ENCODE measurements around the gene KCND3. TPM values are rescaled to one million over a fixed set of nuclear protein-coding genes. Genes with fewer than 3 reads are reported as not detected.

The KCND3 gene
- total RNA-seq, 4 donors from 2014 or later = 1.4 to 3.5 (median 3.0) TPM

DNA sequence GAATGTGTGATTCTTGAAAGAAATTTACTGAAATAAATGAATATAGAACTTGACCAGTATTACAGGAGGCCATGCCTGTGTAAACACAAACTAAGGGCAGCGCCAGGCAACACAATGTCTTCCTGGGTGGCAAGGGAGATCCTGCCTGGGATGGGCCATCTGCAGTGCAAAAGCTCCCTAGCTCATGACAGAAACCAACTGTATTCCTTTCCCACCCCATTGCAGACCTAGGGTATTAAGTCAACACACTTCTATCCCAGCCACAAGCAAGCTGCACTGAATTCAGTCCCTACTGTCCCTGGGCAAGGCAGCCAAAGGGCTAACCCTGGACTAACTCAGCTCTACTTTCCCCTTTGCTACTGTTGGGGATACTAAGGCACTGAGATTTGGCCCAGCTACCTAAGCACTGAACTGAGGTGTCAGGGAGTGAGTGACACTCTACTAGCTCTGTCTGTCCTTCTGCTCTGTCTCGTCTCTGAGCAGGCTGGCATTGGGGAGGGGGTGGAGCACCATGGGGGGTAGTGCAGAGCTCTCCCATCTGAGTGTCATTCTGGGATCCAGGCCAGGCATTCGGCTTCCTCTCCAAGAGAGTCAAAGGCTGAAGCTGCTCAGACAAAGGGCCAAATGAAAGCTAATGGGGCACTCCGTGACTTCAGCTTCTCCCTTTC is 252.8 kb downstream of the KCND3 start:
- Histone ChIP-seq H3K9me3 (no peaks in the 10 kb centered on the region), H3K4me3 (no peak overlapping the region), H3K36me3 (no peaks in the 10 kb centered on the region), H3K27me3 (peaks cover 23% of the 10 kb centered on the region), H3K4me1 (peaks cover 9 to 48% (median 37%) of the 10 kb centered on the region in 4 donors), H3K27ac (peak overlapping the region in 1 of 4 donors; percentile 95)
- intact Hi-C loops (cut with DNase I; ENCODE audit: low total_unique reads) (no loop called here), in situ Hi-C loops (cut with MboI; ENCODE audit: low pct_ligation_motif_present in 1 of 4, low pct_unique_long_range_greater_than_20kb in 1 of 4, low sequenced_read_pairs in 3 of 4) (loop anchor here in 1 of 4 donors (25.0 kb wide), 1 partner anchor 249 kb away; no protein-coding TSS in a partner anchor)
- TF ChIP-seq EP300 (IDR thresholded peaks at IDR 0.05; ENCODE audit: low read depth) (no peak), POLR2A (IDR thresholded peaks at IDR 0.05) (no peak), POLR2AphosphoS5 (IDR thresholded peaks at IDR 0.05) (no peak)
- TF ChIP-seq, protein P1, sequence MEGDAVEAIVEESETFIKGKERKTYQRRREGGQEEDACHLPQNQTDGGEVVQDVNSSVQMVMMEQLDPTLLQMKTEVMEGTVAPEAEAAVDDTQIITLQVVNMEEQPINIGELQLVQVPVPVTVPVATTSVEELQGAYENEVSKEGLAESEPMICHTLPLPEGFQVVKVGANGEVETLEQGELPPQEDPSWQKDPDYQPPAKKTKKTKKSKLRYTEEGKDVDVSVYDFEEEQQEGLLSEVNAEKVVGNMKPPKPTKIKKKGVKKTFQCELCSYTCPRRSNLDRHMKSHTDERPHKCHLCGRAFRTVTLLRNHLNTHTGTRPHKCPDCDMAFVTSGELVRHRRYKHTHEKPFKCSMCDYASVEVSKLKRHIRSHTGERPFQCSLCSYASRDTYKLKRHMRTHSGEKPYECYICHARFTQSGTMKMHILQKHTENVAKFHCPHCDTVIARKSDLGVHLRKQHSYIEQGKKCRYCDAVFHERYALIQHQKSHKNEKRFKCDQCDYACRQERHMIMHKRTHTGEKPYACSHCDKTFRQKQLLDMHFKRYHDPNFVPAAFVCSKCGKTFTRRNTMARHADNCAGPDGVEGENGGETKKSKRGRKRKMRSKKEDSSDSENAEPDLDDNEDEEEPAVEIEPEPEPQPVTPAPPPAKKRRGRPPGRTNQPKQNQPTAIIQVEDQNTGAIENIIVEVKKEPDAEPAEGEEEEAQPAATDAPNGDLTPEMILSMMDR (IDR thresholded peaks at IDR 0.05) = no peak
- 71% methylated on average over 4 of the region's 4 CpGs; no CpG with 5 or more reads in 1 of the 2 donors for WGBS, 2 donors (ENCODE audit: low coverage in 1 of 2)
- DNase-seq = no peak

DNA sequence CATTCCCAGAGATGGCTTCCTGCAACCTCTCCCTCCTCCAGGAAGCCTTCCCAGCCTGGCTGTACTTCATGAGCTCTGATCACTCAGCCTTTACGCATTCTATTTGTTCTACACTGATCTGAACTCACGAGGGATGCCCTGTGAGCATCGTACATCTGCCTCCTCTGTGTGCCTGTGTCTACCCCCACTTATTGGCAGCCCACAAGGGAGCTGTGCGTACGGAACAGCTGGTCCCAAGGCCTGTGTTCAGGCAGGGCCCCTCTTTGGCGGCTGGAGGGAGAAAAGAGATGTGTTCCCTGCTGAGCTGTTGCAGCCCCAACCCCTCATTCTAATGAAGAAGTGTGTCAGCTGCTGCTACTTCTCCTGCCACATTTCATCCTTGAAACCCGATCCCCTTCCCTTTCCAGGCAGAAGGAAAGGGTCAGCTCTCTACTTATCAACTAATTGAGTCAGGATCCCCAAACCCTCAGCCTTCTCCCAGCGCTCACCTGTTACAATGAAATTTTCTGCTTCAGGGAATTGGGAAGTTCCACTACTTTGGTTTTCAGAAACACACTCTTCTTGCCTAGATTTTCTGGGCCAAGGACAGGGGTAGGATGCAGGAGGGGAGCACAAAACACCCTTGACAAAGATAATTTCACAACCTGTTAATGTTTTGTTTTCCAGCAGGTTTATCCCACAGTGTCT is 253.5 kb downstream of the KCND3 start:
- no peak overlapping the region for H3K27ac ChIP-seq

DNA sequence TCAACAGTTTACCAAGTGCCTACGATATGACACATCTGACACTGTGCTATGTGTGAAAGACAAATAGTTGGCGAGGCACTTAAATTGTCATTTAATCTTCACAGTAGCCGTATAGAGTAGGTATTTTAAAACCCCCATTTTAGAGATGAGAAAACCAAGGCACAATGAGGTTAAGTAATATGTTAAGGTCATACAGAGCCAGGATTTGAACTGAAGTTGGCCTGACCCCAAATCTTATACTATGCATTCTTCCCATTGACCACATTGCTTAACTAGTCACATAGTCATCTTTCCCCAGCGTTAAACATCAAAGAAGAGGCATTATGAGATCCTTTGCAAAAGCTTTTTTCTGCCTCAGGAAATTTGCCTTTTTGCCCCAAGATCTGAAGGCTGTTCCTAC is 254.1 kb downstream of the KCND3 start:
- no peak for DNase-seq
- no peak overlapping the region for H3K27ac ChIP-seq
- WGBS, 2 donors (ENCODE audit: low coverage in 1 of 2) = 93 to 94% methylated on average over 4 of the region's 4 CpGs
- intact Hi-C loops (cut with DNase I; ENCODE audit: low total_unique reads) (no loop called here), in situ Hi-C loops (cut with MboI; ENCODE audit: low pct_ligation_motif_present in 1 of 4, low pct_unique_long_range_greater_than_20kb in 1 of 4, low sequenced_read_pairs in 3 of 4) (loop anchor here in 1 of 4 donors (25.0 kb wide), 1 partner anchor 248 kb away; no protein-coding TSS in a partner anchor)
- peaks cover 9 to 44% (median 34%) of the 10 kb centered on the region in 4 donors for H3K4me1 ChIP-seq
- H3K36me3 ChIP-seq = no peaks in the 10 kb centered on the region
- H3K4me3 ChIP-seq = no peak overlapping the region
- no peak for TF ChIP-seq POLR2A (IDR thresholded peaks at IDR 0.05)
- TF ChIP-seq POLR2AphosphoS5 (IDR thresholded peaks at IDR 0.05) = no peak
- TF ChIP-seq, protein P1 (IDR thresholded peaks at IDR 0.05) = no peak
- no peak for TF ChIP-seq EP300 (IDR thresholded peaks at IDR 0.05; ENCODE audit: low read depth)
- H3K27me3 ChIP-seq = peaks cover 12% of the 10 kb centered on the region
- no peaks in the 10 kb centered on the region for H3K9me3 ChIP-seq

More for the DNA sequence above, 253.5 kb downstream of the KCND3 start:
- H3K27me3 ChIP-seq = peaks cover 16% of the 10 kb centered on the region
- H3K9me3 ChIP-seq = no peaks in the 10 kb centered on the region
- H3K36me3 ChIP-seq = no peaks in the 10 kb centered on the region
- in situ Hi-C loops (cut with MboI; ENCODE audit: low pct_ligation_motif_present in 1 of 4, low pct_unique_long_range_greater_than_20kb in 1 of 4, low sequenced_read_pairs in 3 of 4) (loop anchor here in 1 of 4 donors (25.0 kb wide), 1 partner anchor 249 kb away; no protein-coding TSS in a partner anchor), intact Hi-C loops (cut with DNase I; ENCODE audit: low total_unique reads) (no loop called here)
- 75 to 80% methylated on average over 1 to 8 of the region's 8 CpGs for WGBS, 2 donors (ENCODE audit: low coverage in 1 of 2)
- DNase-seq = no peak
- H3K4me1 ChIP-seq = peaks cover 9 to 48% (median 37%) of the 10 kb centered on the region in 4 donors
- H3K4me3 ChIP-seq = no peak overlapping the region
- no peak for TF ChIP-seq POLR2AphosphoS5 (IDR thresholded peaks at IDR 0.05)
- TF ChIP-seq, protein P1 (IDR thresholded peaks at IDR 0.05) = no peak
- TF ChIP-seq POLR2A (IDR thresholded peaks at IDR 0.05) = no peak
- no peak for TF ChIP-seq EP300 (IDR thresholded peaks at IDR 0.05; ENCODE audit: low read depth)

DNA sequence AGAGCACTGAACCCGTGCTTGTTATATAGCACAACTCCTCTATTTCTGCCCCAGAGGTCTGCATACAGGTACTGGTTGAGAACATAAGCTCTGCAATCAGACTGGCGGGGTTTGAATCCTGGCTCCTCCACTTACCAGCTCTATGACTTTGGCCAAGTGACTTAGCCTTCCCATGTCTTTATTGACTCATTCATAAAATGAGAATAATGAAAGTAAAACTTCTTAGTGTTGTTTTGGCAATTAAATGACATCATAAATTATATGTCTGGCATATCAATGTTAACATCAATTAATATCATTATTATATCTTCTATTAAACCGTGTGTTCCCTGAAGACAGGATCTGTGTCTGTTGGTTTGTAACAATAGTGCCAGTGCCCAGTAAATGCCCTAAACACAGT is 254.6 kb downstream of the KCND3 start:
- Histone ChIP-seq H3K27me3 (peaks cover 7% of the 10 kb centered on the region), H3K27ac (peak overlapping the region in 1 of 4 donors; percentile 68), H3K9me3 (no peaks in the 10 kb centered on the region), H3K4me3 (no peak overlapping the region), H3K4me1 (peaks cover 9 to 39% (median 29%) of the 10 kb centered on the region in 4 donors), H3K36me3 (no peaks in the 10 kb centered on the region)
- in situ Hi-C loops (cut with MboI; ENCODE audit: low pct_ligation_motif_present in 1 of 4, low pct_unique_long_range_greater_than_20kb in 1 of 4, low sequenced_read_pairs in 3 of 4) = loop anchor here in 1 of 4 donors (25.0 kb wide), 1 partner anchor 248 kb away; no protein-coding TSS in a partner anchor
- DNase-seq = no peak
- WGBS, 2 donors (ENCODE audit: low coverage in 1 of 2) = 75 to 79% methylated on average over 3 of the region's 3 CpGs
- intact Hi-C loops (cut with DNase I; ENCODE audit: low total_unique reads) = no loop called here
- no peak for TF ChIP-seq POLR2AphosphoS5 (IDR thresholded peaks at IDR 0.05)
- no peak for TF ChIP-seq POLR2A (IDR thresholded peaks at IDR 0.05)
- TF ChIP-seq EP300 (IDR thresholded peaks at IDR 0.05; ENCODE audit: low read depth) = no peak
- TF ChIP-seq, protein P1 (IDR thresholded peaks at IDR 0.05) = no peak
